ENCODE results near the gene OTOA. TPM values are rescaled to one million over a fixed set of nuclear protein-coding genes. Genes with fewer than 3 reads are reported as not detected.

The OTOA gene
- total and polyA plus RNA-seq, 2 of the 13 experiments (the other 11 are each of a cell fraction or from before 2014, with no cell fraction given), result 0.05 to 0.15 TPM

DNA sequence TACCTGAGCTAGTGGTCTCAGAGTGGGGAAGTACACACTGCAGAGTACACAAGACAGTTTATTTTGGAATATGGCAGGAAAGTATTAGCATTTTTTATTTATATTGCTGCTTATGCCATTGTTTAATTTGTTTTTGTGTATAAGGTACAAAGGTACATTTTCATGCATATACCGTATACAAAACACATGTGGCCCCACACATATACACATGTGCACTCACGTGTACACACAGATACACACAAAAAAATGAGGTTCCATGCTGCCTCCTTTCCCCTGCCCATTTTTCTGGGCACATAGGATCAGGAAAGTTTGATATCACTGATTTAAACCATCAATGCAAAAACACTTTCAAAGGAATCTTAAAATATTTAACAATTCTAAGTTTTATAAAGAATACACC, 24.3 kb upstream of the OTOA start:
- ATAC-seq (no peak), FAIRE-seq (no peak), DNase-seq (ENCODE audit: low spot score) (no peak)
- H3K79me2 ChIP-seq (ENCODE audit: insufficient read depth, low read length), result no peaks in the 10 kb centered on the region
- peaks cover 20% of the 10 kb centered on the region for H3K4me1 ChIP-seq (ENCODE audit: insufficient read depth, low read length)
- H3K27ac ChIP-seq (ENCODE audit: extremely low read length, insufficient read depth, low read length), result no peak overlapping the region
- no peak overlapping the region for H3K4me3 ChIP-seq (replicated peaks in 1 of 3; ENCODE audit: insufficient read depth in 1 of 3, low read depth in 2 of 3, low read length in 3 of 3)
- ChIA-PET POLR2A (interaction anchor here (1.3 to 1.5 kb wide), 3 partner anchors 10 to 119 kb away, joined by 3 to 4 read pairs (median 4); no protein-coding TSS in a partner anchor), CTCF (ENCODE audit: low intra/inter-chr PET ratio, low total read pairs) (interaction anchor here (3.7 kb wide), 1 partner anchor 56 kb away, joined by 40 read pairs; no protein-coding TSS in a partner anchor)
- TF ChIP-seq HOXA7 (CRISPR knock-in tag; IDR thresholded peaks at IDR 0.05) (no peak), ZNF75D (CRISPR knock-in tag; IDR thresholded peaks at IDR 0.05; ENCODE audit: borderline replicate concordance) (no peak), CC2D1A (CRISPR knock-in tag; IDR thresholded peaks at IDR 0.05) (no peak), KLF9 (CRISPR knock-in tag; IDR thresholded peaks at IDR 0.05; ENCODE audit: low read depth) (no peak), ZNF644 (CRISPR knock-in tag; IDR thresholded peaks at IDR 0.05; ENCODE audit: low read depth) (no peak)
- TF ChIP-seq, protein P1, sequence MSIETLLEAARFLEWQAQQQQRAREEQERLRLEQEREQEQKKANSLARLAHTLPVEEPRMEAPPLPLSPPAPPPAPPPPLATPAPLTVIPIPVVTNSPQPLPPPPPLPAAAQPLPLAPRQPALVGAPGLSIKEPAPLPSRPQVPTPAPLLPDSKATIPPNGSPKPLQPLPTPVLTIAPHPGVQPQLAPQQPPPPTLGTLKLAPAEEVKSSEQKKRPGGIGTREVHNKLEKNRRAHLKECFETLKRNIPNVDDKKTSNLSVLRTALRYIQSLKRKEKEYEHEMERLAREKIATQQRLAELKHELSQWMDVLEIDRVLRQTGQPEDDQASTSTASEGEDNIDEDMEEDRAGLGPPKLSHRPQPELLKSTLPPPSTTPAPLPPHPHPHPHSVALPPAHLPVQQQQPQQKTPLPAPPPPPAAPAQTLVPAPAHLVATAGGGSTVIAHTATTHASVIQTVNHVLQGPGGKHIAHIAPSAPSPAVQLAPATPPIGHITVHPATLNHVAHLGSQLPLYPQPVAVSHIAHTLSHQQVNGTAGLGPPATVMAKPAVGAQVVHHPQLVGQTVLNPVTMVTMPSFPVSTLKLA (IDR thresholded peaks at IDR 0.05), result peak; percentile 96
- TF ChIP-seq, protein P2, sequence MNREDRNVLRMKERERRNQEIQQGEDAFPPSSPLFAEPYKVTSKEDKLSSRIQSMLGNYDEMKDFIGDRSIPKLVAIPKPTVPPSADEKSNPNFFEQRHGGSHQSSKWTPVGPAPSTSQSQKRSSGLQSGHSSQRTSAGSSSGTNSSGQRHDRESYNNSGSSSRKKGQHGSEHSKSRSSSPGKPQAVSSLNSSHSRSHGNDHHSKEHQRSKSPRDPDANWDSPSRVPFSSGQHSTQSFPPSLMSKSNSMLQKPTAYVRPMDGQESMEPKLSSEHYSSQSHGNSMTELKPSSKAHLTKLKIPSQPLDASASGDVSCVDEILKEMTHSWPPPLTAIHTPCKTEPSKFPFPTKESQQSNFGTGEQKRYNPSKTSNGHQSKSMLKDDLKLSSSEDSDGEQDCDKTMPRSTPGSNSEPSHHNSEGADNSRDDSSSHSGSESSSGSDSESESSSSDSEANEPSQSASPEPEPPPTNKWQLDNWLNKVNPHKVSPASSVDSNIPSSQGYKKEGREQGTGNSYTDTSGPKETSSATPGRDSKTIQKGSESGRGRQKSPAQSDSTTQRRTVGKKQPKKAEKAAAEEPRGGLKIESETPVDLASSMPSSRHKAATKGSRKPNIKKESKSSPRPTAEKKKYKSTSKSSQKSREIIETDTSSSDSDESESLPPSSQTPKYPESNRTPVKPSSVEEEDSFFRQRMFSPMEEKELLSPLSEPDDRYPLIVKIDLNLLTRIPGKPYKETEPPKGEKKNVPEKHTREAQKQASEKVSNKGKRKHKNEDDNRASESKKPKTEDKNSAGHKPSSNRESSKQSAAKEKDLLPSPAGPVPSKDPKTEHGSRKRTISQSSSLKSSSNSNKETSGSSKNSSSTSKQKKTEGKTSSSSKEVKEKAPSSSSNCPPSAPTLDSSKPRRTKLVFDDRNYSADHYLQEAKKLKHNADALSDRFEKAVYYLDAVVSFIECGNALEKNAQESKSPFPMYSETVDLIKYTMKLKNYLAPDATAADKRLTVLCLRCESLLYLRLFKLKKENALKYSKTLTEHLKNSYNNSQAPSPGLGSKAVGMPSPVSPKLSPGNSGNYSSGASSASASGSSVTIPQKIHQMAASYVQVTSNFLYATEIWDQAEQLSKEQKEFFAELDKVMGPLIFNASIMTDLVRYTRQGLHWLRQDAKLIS (CRISPR knock-in tag; IDR thresholded peaks at IDR 0.05), result no peak
- TF ChIP-seq, protein P3, sequence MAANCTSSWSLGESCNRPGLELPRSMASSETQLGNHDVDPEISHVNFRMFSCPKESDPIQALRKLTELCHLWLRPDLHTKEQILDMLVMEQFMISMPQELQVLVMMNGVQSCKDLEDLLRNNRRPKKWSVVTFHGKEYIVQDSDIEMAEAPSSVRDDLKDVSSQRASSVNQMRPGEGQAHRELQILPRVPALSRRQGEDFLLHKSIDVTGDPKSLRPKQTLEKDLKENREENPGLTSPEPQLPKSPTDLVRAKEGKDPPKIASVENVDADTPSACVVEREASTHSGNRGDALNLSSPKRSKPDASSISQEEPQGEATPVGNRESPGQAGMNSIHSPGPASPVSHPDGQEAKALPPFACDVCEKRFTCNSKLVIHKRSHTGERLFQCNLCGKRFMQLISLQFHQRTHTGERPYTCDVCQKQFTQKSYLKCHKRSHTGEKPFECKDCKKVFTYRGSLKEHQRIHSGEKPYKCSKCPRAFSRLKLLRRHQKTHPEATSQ (CRISPR knock-in tag; IDR thresholded peaks at IDR 0.05; ENCODE audit: borderline replicate concordance), result no peak
- no peaks in the 10 kb centered on the region; a peak in 2 of 5 replicates for H3K36me3 ChIP-seq (replicated peaks in 1 of 2; ENCODE audit: control insufficient read depth in 1 of 2, insufficient read depth in 2 of 2, low read length in 2 of 2)
- no TSS peak for BruUV-seq (replicated peaks)
- H3K9ac ChIP-seq (ENCODE audit: insufficient read depth, low read depth, low read length), result no peak overlapping the region
- H3K4me2 ChIP-seq (ENCODE audit: low read depth, low read length), result no peak overlapping the region
- 92% methylated on average over 2 of the region's 2 CpGs for WGBS (ENCODE audit: low lambda C conversion rate)
- peaks cover 9% of the 10 kb centered on the region for H4K20me1 ChIP-seq (ENCODE audit: insufficient read depth, low read length)
- H3K27me3 ChIP-seq (ENCODE audit: control insufficient read depth in 1 of 2, insufficient read depth in 2 of 2, low read length in 2 of 2), result no peaks in the 10 kb centered on the region
- intact Hi-C loops (cut with micrococcal nuclease; ENCODE audit: unreplicated experiment) (no loop called here), in situ Hi-C loops (cut with HindIII; ENCODE audit: extremely low pct_ligation_motif_present, low pct_unique_long_range_greater_than_20kb) (loop anchor here (5.0 kb wide), 1 partner anchor 37 kb away; no protein-coding TSS in a partner anchor)
- H2AFZ ChIP-seq (ENCODE audit: low read length), result no peak overlapping the region
- no peaks in the 10 kb centered on the region for H3K9me3 ChIP-seq (ENCODE audit: low read length)
